ENCODE results near the gene DSN1.

The DSN1 gene

GRCh38 chr20:36777576-36777975 lies 4.0 kb upstream of the DSN1 start:
- TF ChIP-seq EGR1 (IDR thresholded peaks at IDR 0.05) (no peak), MAX (IDR thresholded peaks at IDR 0.05) (no peak), REST (IDR thresholded peaks at IDR 0.05; ENCODE audit: low read depth) (no peak), CREB1 (IDR thresholded peaks at IDR 0.05; ENCODE audit: low read depth) (no peak), NFIC (IDR thresholded peaks at IDR 0.05) (no peak), YY1 (IDR thresholded peaks at IDR 0.05; ENCODE audit: low read depth) (no peak), RAD21 (IDR thresholded peaks at IDR 0.05; ENCODE audit: low read depth) (no peak), CEBPB (IDR thresholded peaks at IDR 0.05) (no peak), USF1 (IDR thresholded peaks at IDR 0.05) (no peak), TCF12 (IDR thresholded peaks at IDR 0.05; ENCODE audit: low read depth) (no peak), ZBTB7A (IDR thresholded peaks at IDR 0.05; ENCODE audit: low read depth) (no peak), TEAD4 (IDR thresholded peaks at IDR 0.05) (no peak)

- TF ChIP-seq ZBTB7A (IDR thresholded peaks at IDR 0.05; ENCODE audit: low read depth) (no peak), EP300 (IDR thresholded peaks at IDR 0.05; ENCODE audit: borderline replicate concordance) (no peak), USF1 (IDR thresholded peaks at IDR 0.05) (no peak), EGR1 (IDR thresholded peaks at IDR 0.05) (no peak), CREB1 (IDR thresholded peaks at IDR 0.05; ENCODE audit: low read depth) (no peak), RAD21 (IDR thresholded peaks at IDR 0.05; ENCODE audit: low read depth) (no peak), YY1 (IDR thresholded peaks at IDR 0.05; ENCODE audit: low read depth) (no peak), REST (IDR thresholded peaks at IDR 0.05; ENCODE audit: low read depth) (no peak), CEBPB (IDR thresholded peaks at IDR 0.05) (no peak), MAX (IDR thresholded peaks at IDR 0.05) (no peak), TCF12 (IDR thresholded peaks at IDR 0.05; ENCODE audit: low read depth) (no peak), TAF1 (IDR thresholded peaks at IDR 0.05; ENCODE audit: low read depth) (no peak), FOXM1 (IDR thresholded peaks at IDR 0.05; ENCODE audit: borderline replicate concordance, low read depth) (no peak), NFIC (IDR thresholded peaks at IDR 0.05) (no peak), TEAD4 (IDR thresholded peaks at IDR 0.05) (no peak)
These were observed 3.6 kb upstream of the DSN1 start for GRCh38 chr20:36777167-36777566.

- TF ChIP-seq REST (IDR thresholded peaks at IDR 0.05; ENCODE audit: low read depth) = no peak
- TF ChIP-seq RAD21 (IDR thresholded peaks at IDR 0.05; ENCODE audit: low read depth) = no peak
- no peak for TF ChIP-seq FOXM1 (IDR thresholded peaks at IDR 0.05; ENCODE audit: borderline replicate concordance, low read depth)
- no peak for TF ChIP-seq TAF1 (IDR thresholded peaks at IDR 0.05; ENCODE audit: low read depth)
- TF ChIP-seq EP300 (IDR thresholded peaks at IDR 0.05; ENCODE audit: borderline replicate concordance) = no peak
These were observed 2.3 kb upstream of the DSN1 start for GRCh38 chr20:36775826-36776225.

- TF ChIP-seq USF1 (IDR thresholded peaks at IDR 0.05) (no peak), CEBPB (IDR thresholded peaks at IDR 0.05) (no peak), REST (IDR thresholded peaks at IDR 0.05; ENCODE audit: low read depth) (no peak), TEAD4 (IDR thresholded peaks at IDR 0.05) (no peak), NFIC (IDR thresholded peaks at IDR 0.05) (no peak)
These were observed 1.6 kb upstream of the DSN1 start for GRCh38 chr20:36775196-36775595.
